Measurements from ENCODE around the gene NAALADL2.

Gene NAALADL2

DNA sequence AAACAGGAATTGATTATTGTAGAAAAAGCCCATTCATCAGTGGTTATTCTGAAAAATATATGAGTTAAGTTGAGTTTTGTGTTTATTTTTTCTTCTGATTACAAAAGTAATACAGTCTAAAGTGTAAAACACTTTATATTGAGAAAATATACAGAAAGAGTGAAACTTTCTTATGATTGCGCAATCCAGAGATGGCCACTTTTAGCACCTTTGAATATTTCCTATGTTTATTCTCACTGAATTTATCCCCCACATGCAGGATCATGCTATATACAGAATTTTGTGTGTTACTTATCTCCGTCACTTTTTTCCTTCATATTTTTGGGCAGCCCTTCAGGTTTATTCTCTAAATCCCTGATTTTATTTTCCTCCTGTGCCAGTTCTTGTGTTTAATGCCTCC is 285.2 kb downstream of the NAALADL2 start:
- Histone ChIP-seq H3K9me3 (ENCODE audit: low read length) (no peaks in the 10 kb centered on the region), H3K9ac (ENCODE audit: low read length) (no peak overlapping the region), H3K36me3 (ENCODE audit: insufficient read depth, low read length) (no peaks in the 10 kb centered on the region), H3K4me3 (ENCODE audit: low read depth, low read length, poor library complexity, severe bottlenecking) (no peak overlapping the region), H4K20me1 (ENCODE audit: insufficient read depth, low read length) (no peaks in the 10 kb centered on the region), H3K4me2 (ENCODE audit: low read length) (no peak overlapping the region), H3K79me2 (ENCODE audit: insufficient read depth, low read length) (no peaks in the 10 kb centered on the region), H3F3A (ENCODE audit: insufficient read depth, low read length) (no peaks in the 10 kb centered on the region), H3K4me1 (ENCODE audit: insufficient read depth, low read length, severe bottlenecking) (no peaks in the 10 kb centered on the region), H3K27me3 (ENCODE audit: insufficient read depth, low read length) (no peaks in the 10 kb centered on the region), H3K9me2 (ENCODE audit: low read depth, low read length) (no peaks in the 10 kb centered on the region), H3K27ac (ENCODE audit: low read depth, low read length, poor library complexity, severe bottlenecking) (no peak overlapping the region), H2AFZ (ENCODE audit: low read length) (no peak overlapping the region)
- TF ChIP-seq, protein P1, sequence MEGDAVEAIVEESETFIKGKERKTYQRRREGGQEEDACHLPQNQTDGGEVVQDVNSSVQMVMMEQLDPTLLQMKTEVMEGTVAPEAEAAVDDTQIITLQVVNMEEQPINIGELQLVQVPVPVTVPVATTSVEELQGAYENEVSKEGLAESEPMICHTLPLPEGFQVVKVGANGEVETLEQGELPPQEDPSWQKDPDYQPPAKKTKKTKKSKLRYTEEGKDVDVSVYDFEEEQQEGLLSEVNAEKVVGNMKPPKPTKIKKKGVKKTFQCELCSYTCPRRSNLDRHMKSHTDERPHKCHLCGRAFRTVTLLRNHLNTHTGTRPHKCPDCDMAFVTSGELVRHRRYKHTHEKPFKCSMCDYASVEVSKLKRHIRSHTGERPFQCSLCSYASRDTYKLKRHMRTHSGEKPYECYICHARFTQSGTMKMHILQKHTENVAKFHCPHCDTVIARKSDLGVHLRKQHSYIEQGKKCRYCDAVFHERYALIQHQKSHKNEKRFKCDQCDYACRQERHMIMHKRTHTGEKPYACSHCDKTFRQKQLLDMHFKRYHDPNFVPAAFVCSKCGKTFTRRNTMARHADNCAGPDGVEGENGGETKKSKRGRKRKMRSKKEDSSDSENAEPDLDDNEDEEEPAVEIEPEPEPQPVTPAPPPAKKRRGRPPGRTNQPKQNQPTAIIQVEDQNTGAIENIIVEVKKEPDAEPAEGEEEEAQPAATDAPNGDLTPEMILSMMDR (IDR thresholded peaks at IDR 0.05; ENCODE audit: low read length) = no peak
- no peak for TF ChIP-seq EZH2 (IDR thresholded peaks at IDR 0.05; ENCODE audit: borderline replicate concordance, low read length)

DNA sequence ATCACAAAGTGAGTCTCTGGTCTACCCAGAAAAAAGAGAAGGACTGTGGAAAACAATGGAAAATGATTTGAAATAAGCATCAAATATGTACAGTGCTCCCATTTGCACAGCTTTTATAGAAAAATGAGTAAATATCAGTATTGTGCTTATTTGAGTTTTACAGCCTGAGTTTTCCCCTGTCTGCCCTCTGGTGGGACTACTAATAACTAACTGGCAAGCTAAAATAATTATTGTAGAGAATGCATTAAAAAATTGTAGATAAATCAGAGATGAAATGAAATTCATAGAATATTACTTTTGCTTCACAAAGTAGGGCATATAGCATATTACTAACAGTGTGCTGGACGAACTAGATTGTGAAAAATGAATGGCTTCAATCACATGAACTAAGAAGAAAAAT is 287.1 kb downstream of the NAALADL2 start:
- H3K27ac ChIP-seq (ENCODE audit: low read depth, low read length, poor library complexity, severe bottlenecking) = no peak overlapping the region

GRCh38 chr3:175149675-175150074 is 290.5 kb downstream of the NAALADL2 start:
- H3K9me3 ChIP-seq (ENCODE audit: low read length) = no peaks in the 10 kb centered on the region

More for the DNA sequence above, 287.1 kb downstream of the NAALADL2 start:
- H3K4me3 ChIP-seq (ENCODE audit: low read depth, low read length, poor library complexity, severe bottlenecking) = no peak overlapping the region
- no peaks in the 10 kb centered on the region for H3K9me2 ChIP-seq (ENCODE audit: low read depth, low read length)
- H2AFZ ChIP-seq (ENCODE audit: low read length) = no peak overlapping the region
- H3K4me2 ChIP-seq (ENCODE audit: low read length) = no peak overlapping the region
- no peaks in the 10 kb centered on the region for H3K79me2 ChIP-seq (ENCODE audit: insufficient read depth, low read length)
- H3K4me1 ChIP-seq (ENCODE audit: insufficient read depth, low read length, severe bottlenecking) = peaks cover 4% of the 10 kb centered on the region
- TF ChIP-seq EZH2 (IDR thresholded peaks at IDR 0.05; ENCODE audit: borderline replicate concordance, low read length) = no peak
- TF ChIP-seq, protein P1 (IDR thresholded peaks at IDR 0.05; ENCODE audit: low read length) = peak; percentile 23; the same call in 1 of the 2 replicates
- no peaks in the 10 kb centered on the region for H3F3A ChIP-seq (ENCODE audit: insufficient read depth, low read length)
- H3K9ac ChIP-seq (ENCODE audit: low read length) = no peak overlapping the region
- no peaks in the 10 kb centered on the region for H4K20me1 ChIP-seq (ENCODE audit: insufficient read depth, low read length)
- H3K9me3 ChIP-seq (ENCODE audit: low read length) = no peaks in the 10 kb centered on the region
- H3K36me3 ChIP-seq (ENCODE audit: insufficient read depth, low read length) = no peaks in the 10 kb centered on the region
- H3K27me3 ChIP-seq (ENCODE audit: insufficient read depth, low read length) = no peaks in the 10 kb centered on the region

More at GRCh38 chr3:175149675-175150074, 290.5 kb downstream of the NAALADL2 start:
- H3K79me2 ChIP-seq (ENCODE audit: insufficient read depth, low read length) = no peaks in the 10 kb centered on the region
- no peak overlapping the region for H3K9ac ChIP-seq (ENCODE audit: low read length)
- H3K27me3 ChIP-seq (ENCODE audit: insufficient read depth, low read length) = no peaks in the 10 kb centered on the region
- H3K4me2 ChIP-seq (ENCODE audit: low read length) = no peak overlapping the region
- no peak overlapping the region for H2AFZ ChIP-seq (ENCODE audit: low read length)
- no peaks in the 10 kb centered on the region for H3F3A ChIP-seq (ENCODE audit: insufficient read depth, low read length)
- peaks cover 4% of the 10 kb centered on the region for H3K4me1 ChIP-seq (ENCODE audit: insufficient read depth, low read length, severe bottlenecking)
- no peak overlapping the region for H3K4me3 ChIP-seq (ENCODE audit: low read depth, low read length, poor library complexity, severe bottlenecking)
- H4K20me1 ChIP-seq (ENCODE audit: insufficient read depth, low read length) = no peaks in the 10 kb centered on the region
- TF ChIP-seq, protein P1 (IDR thresholded peaks at IDR 0.05; ENCODE audit: low read length) = no peak
- no peak for TF ChIP-seq EZH2 (IDR thresholded peaks at IDR 0.05; ENCODE audit: borderline replicate concordance, low read length)
- no peaks in the 10 kb centered on the region for H3K36me3 ChIP-seq (ENCODE audit: insufficient read depth, low read length)
- H3K9me2 ChIP-seq (ENCODE audit: low read depth, low read length) = no peaks in the 10 kb centered on the region
- H3K27ac ChIP-seq (ENCODE audit: low read depth, low read length, poor library complexity, severe bottlenecking) = no peak overlapping the region

All from OCI-LY1 (cell line).